GM21825 (cell line): ENCODE measurements around the gene TRAPPC12.
"Not testable (repeated sequence)": the region's sequence is repeated elsewhere in the genome, so short reads cannot be mapped to it uniquely, and the experiment has no call there.

ENCODE experiments used
- ATAC-seq: cut with Tn5 transposase; IDR thresholded peaks from one replicate; pipeline ENCODE4 v1.9.1; 2021; ENCODE audit warnings: mild to moderate bottlenecking, moderate library complexity; ENCODE audit not compliant: unreplicated experiment

The TRAPPC12 gene

GRCh38 chr2:3368261-3368722, 11.2 kb upstream of the TRAPPC12 start:
- ATAC-seq: no peak

GRCh38 chr2:3369340-3370181, 9.9 kb upstream of the TRAPPC12 start:
- ATAC-seq: not testable (repeated sequence)

DNA sequence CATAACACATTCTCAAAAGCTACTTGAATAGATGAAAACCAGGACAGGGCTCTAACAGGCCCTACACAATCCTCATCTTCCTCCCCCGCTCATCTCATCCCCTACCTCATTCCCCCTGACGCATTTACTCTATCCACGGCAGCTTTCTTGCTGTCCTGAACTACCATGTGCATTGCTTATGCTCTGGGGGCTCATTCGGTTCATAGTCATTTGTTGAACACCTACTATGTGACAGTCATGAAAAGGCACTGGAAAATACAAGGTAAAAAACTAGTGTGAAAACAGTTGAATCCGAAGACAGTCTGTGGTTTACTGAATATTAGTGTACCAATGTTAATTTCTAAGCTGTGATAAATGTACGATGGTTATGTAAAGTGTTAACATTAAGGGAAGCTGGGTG, 2.7 kb upstream of the TRAPPC12 start:
- no peak for ATAC-seq

DNA sequence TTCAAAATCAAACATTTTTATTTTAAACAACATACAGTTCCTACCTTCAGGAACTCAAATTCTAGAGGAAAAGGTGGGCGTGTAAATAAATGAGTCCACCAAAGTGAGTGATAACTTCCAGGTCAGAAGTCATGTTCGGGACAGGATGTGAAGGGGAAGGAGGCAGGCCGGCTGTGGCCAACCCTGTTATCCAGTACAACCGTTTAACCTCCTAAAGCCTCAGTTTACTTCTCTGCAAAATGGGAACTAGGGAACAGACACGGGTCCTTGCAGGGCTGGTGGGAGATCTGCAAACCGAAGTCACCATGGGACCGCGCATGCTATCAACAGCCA, 2.2 kb upstream of the TRAPPC12 start:
- ATAC-seq: peak; percentile 18

DNA sequence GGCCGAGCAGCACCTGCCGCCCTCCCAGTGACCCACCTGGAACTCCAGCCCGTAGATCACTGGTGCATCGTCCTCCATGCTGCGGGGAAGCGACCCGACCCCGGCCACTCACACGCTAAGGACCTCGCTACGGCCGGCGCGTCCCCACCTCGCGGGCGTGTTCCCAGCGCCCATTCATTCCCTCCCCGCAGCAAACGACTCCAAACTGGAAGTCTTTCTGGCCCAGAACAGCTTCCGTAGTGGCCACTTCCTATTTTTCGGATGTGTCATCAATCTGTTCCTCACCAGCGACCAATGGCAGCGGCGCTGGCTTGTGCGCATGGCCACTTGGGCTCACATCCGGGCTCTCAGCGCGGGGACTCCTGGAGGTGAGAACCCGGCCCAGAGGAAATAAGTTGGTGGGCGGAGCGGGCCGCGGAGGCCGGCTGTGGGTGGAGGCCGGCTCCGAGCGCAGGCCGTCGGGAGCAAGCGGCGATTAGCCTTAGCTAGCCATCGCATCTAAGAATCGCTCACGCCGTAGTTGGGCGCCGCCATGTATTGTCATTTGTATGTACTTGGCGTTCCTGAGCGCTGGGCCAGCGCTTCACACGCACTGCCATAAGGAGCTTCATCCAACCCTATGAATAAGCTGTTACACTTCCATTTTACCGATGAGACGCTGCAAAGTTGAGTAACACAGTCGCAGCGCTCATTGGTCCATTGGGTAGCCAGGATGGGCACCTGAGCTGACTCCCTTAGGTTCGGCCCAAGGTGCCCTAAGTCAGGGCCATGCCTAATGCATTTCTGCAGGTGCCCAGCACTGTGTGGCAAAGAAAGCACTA, 1.7 kb upstream of the TRAPPC12 start, which contains the start of gene EIPR1:
TSS of gene EIPR1 (minus strand) at position 207 of the 821 bp plus-strand sequence. CDS start at position 78, 129 bp downstream.
- ATAC-seq: peak; percentile 76

- no peak for ATAC-seq
Measured at GRCh38 chr2:3379339-3379646, 201 bp upstream of the TRAPPC12 start.

- ATAC-seq: no peak
Measured at GRCh38 chr2:3386448-3386958, 7.0 kb downstream of the TRAPPC12 start.

DNA sequence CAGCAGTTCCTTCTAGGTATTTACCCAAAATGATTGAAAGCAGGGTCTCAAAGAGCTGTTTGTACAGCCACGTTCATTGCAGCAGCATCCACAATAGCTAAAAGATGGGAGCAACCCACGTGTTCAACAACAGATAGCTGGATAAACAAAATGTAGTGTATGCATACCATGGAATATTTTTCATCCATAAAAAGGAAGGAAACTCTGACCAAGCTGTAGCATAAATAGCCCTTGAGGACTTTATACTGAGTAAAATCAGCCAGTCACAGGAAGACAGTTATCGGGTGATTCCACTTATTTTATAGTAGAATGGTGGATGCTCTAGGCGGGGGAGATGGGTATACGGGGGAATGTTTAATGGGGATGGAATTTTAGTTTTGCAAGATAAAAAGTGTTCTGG, 7.5 kb downstream of the TRAPPC12 start:
- ATAC-seq: no peak

GRCh38 chr2:3387644-3388411, 8.3 kb downstream of the TRAPPC12 start:
- no peak for ATAC-seq

- ATAC-seq: no peak
Measured at GRCh38 chr2:3388412-3388738, 8.9 kb downstream of the TRAPPC12 start.

DNA sequence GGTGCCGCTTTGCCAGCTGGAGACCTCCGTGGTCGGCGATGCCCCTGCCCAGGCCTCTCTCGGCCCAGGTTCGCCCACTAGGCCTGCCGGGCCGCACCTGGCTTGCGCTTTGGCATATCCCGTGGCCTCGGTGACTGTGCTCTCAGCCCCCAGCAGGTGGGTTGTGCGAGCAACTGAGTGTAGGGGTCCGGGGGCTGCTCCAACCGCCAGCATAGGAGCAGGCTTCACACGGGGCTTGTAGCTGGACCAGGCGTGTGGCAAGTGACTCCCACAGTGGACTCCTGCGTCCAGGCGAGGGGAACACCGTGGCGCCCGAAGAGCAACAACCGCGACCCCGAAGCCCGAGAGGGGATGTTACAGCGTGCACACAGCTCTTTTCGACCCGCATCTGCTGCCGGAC, 9.7 kb downstream of the TRAPPC12 start:
- ATAC-seq: no peak

- no peak for ATAC-seq
Measured at GRCh38 chr2:3390041-3390440, 10.5 kb downstream of the TRAPPC12 start.

DNA sequence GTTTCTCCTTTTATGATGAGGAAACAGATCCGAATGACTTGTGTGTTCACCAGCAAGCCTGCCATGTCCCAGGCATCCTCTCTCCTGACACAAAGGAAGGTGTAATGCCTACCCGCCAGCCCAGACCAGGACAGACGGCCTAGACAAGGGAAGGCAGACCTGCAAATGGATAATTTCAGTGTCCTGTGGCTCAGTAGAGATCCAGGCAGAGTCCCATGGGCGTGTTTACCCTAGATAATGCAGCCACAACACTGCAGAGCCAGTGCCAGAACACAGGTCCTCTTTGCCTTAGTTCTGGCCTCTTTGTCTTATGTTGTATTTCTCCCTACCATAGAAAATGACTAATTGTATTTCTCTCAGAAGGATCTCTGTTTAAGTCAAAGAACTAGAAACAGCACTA, 12.7 kb downstream of the TRAPPC12 start:
- no peak for ATAC-seq

GRCh38 chr2:3396920-3397559, 17.5 kb downstream of the TRAPPC12 start:
- ATAC-seq: peak; percentile 63

GRCh38 chr2:3398857-3399256, 19.4 kb downstream of the TRAPPC12 start:
- ATAC-seq: no peak

DNA sequence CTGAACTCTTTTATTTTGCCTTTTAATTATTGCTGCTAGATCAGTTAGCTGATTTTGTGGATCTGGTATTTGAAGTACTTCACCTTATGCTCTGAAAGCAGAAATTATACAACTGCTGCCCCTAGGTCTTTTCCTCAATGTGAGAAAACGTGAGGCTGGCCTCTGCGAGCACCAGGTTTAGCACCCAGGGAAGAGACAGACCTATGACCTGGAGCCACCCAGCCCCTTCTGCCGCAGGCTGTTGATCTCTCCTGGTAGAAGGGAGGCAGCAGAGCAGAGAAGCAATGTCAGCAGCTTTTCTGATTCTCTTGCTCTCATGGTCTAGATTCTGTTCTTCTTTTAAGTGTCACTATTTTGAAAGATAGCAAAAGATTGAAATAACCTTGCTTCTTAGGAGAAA, 19.9 kb downstream of the TRAPPC12 start:
- no peak for ATAC-seq

DNA sequence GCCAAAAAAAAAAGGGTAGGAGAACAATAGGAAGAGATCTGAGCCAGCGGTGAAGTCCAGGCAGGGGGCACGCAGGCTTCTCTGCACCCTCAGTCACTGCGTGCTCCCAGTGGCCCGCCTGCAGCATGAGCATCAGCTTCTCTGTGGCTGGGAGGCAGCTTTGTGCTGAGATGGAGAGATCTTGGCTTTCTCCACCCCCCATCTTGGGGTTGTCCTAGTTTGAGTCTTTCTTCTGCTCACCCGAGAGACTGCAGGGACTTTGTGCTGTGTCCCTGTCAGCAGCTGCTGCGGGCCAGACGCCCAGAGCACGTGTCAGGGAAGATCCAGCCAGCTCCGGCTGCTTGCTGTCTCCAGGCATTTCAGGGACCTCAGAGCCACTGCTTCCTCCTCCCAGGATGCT, 20.3 kb downstream of the TRAPPC12 start:
- ATAC-seq: no peak

GRCh38 chr2:3403587-3404334, 24.3 kb downstream of the TRAPPC12 start:
- ATAC-seq: peak; percentile 98

GRCh38 chr2:3404349-3404894, 24.9 kb downstream of the TRAPPC12 start:
- no peak for ATAC-seq

DNA sequence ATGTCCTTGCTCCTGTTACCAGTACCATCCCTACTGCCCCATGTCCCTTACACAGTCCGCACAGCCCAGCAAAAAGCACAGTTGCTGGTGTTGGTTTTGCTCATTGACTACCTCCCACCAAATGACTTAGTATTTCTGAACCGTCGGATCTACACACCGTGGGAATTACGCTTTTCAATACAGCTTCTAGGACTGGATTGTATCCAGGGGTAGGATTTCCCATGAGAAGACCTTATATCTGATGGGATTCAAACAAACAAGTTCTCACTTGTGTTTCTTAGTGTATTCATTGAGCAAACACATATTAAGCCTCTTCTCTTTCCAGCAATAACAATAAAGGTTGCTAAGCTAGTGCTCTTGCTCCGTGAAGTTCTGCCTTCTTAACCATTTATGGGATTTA, 25.8 kb downstream of the TRAPPC12 start:
- no peak for ATAC-seq
